ENCODE data around the gene FRY.

- TF ChIP-seq CTCF (IDR thresholded peaks at IDR 0.05), result peak in 2 of 6 experiments; percentile 2 to 11
- peak in 1 of 2 donors; percentile 57 for TF ChIP-seq POLR2A (IDR thresholded peaks at IDR 0.05)
Measured at GRCh38 chr13:32031025-32031814, at the start of gene FRY.
